HepG2 (cell line): Measurements from ENCODE around the gene ST6GALNAC6.
A peak's percentile ranks its signal among the peaks of the same experiment; 100 is the strongest.

Experiments
- AKAP8 ChIP-seq: sonication (generic); formaldehyde crosslinking; IDR thresholded peaks from 2 replicates; pipeline ENCODE4 v1.5.1; 2020; ENCODE audit warnings: mild to moderate bottlenecking, missing genetic modification reagents
- BHLHE40 ChIP-seq: IDR thresholded peaks from 2 replicates; pipeline ENCODE4 v1.6.1; 2011; ENCODE audit warnings: low read length, improper control_type of control experiment
- ETV5 ChIP-seq: IDR thresholded peaks from 2 replicates; pipeline ENCODE4 v1.6.1; 2018; ENCODE audit warnings: missing biosample characterization, missing genetic modification reagents, inconsistent platforms, borderline replicate concordance
- HCFC1 ChIP-seq: fragments of 150-350 bp; IDR thresholded peaks from 2 replicates; pipeline ENCODE4 v1.6.1; 2014; ENCODE audit warnings: low read depth, low read length
- JUND ChIP-seq: sonication (generic); formaldehyde crosslinking; IDR thresholded peaks from 2 replicates; pipeline ENCODE4 v1.8.0; 2022; ENCODE audit warnings: mild to moderate bottlenecking, missing genetic modification reagents
- MAFF ChIP-seq: IDR thresholded peaks from 2 replicates; pipeline ENCODE4 v1.6.1; 2011; ENCODE audit warnings: low read depth, low read length, improper control_type of control experiment
- PRDM15 ChIP-seq: sonication (generic); formaldehyde crosslinking; IDR thresholded peaks from 2 replicates; pipeline ENCODE4 v1.4.0; 2020; ENCODE audit warnings: missing genetic modification reagents
- RFX1 ChIP-seq: fragments of 450-650 bp; IDR thresholded peaks from 2 replicates; pipeline ENCODE4 v1.6.1; 2017
- THRA ChIP-seq: sonication (generic); formaldehyde crosslinking; IDR thresholded peaks from 2 replicates; pipeline ENCODE4 v1.4.0; 2020; ENCODE audit warnings: missing genetic modification reagents, borderline replicate concordance
- ZBTB33 ChIP-seq: sonication (generic); formaldehyde crosslinking; IDR thresholded peaks from 2 replicates; pipeline ENCODE4 v1.4.0; 2020; ENCODE audit warnings: missing genetic modification reagents
- ZFP36 ChIP-seq: fragments of 150-350 bp; IDR thresholded peaks from 2 replicates; pipeline ENCODE4 v1.6.1; 2018; ENCODE audit warnings: borderline replicate concordance, low read length, low read depth; ENCODE audit not compliant: partially characterized antibody
- ZNF589 ChIP-seq: sonication (generic); formaldehyde crosslinking; conservative IDR thresholded peaks from 2 replicates; pipeline ENCODE4 v1.8.0; 2022; ENCODE audit warnings: mild to moderate bottlenecking, moderate library complexity, missing genetic modification reagents
- ZSCAN5A ChIP-seq: sonication (generic); formaldehyde crosslinking; IDR thresholded peaks from 2 replicates; pipeline ENCODE4 v1.8.0; 2022; ENCODE audit warnings: mild to moderate bottlenecking, missing genetic modification reagents, borderline replicate concordance

- TF ChIP-seq AKAP8 (CRISPR knock-in tag) (peak; percentile 14), ZBTB33 (CRISPR knock-in tag) (no peak), RFX1 (no peak), MAFF (no peak), BHLHE40 (no peak), ZNF589 (no peak), ETV5 (CRISPR knock-in tag) (no peak), THRA (no peak), ZFP36 (no peak), PRDM15 (no peak), JUND (CRISPR knock-in tag) (no peak), HCFC1 (no peak), ZSCAN5A (CRISPR knock-in tag) (no peak)
Observed at GRCh38 chr9:127896395-127897192, 2.8 kb downstream of the ST6GALNAC6 start.
